Thoracic aorta (tissue), 2 donors: Measurements from ENCODE around the gene HMCN1. TPM values are rescaled to one million over a fixed set of nuclear protein-coding genes. Genes with fewer than 3 reads are reported as not detected.

Experiments
- ATAC-seq: fragments of 150-250 bp; one replicate; pipeline ENCODE4 v1.8.0; 2017; ENCODE audit warnings: low read depth; ENCODE audit not compliant: insufficient number of reproducible peaks, low FRiP score
- DNase-seq: peaks from one replicate; pipeline ENCODE4 v3.0.0-alpha.2; 2020; ENCODE audit warnings: low spot score
- H3K27ac ChIP-seq, 2 donors: fragments of 200-600 bp; sonication (generic); 1 replicate in 1 of 2; 2 replicates in 1 of 2; pipeline ENCODE4 v1.5.1; 2016; ENCODE audit warnings: mild to moderate bottlenecking in 2 of 2, moderate library complexity in 2 of 2
- H3K27me3 ChIP-seq: fragments of 200-600 bp; sonication (generic); replicated peaks from 2 replicates; pipeline ENCODE4 v1.6.0; 2016; ENCODE audit warnings: mild to moderate bottlenecking; ENCODE audit not compliant: insufficient read depth
- H3K36me3 ChIP-seq: fragments of 200-600 bp; sonication (generic); one replicate; pipeline ENCODE4 v1.5.1; 2016
- H3K4me1 ChIP-seq, 2 donors: fragments of 200-600 bp; sonication (generic); 1 replicate in 1 of 2; 2 replicates in 1 of 2; pipeline versions ENCODE4 v1.5.1 to v1.6.0; 2016; ENCODE audit warnings: low read depth in 2 of 2, mild to moderate bottlenecking in 1 of 2; ENCODE audit not compliant: control insufficient read depth in 1 of 2
- H3K4me3 ChIP-seq: fragments of 200-600 bp; sonication (generic); 2 replicates; pipeline ENCODE4 v1.5.1; 2016; ENCODE audit warnings: mild to moderate bottlenecking
- H3K9me3 ChIP-seq: fragments of 200-600 bp; sonication (generic); 2 replicates; pipeline ENCODE4 v1.5.1; 2016
- CTCF ChIP-seq: fragments of 200-600 bp; sonication (generic); IDR thresholded peaks from one replicate; pipeline ENCODE4 v1.5.1; 2019; ENCODE audit warnings: antibody characterized with exemption
- total RNA-seq, 2 donors: library from RNA; depleted of rRNA; stranded (reverse); fragments of >200 nt; gene quantifications; one replicate each; pipeline versions ENCODE4 v1.1.0 to v1.2.3, GENCODE V29; 2016

Gene HMCN1
- total RNA-seq, 2 donors from 2014 or later, result 142 to 191 TPM

GRCh38 chr1:185840880-185841279 is 106.7 kb downstream of the HMCN1 start:
- ATAC-seq (no peak), DNase-seq (no peak)
- Histone ChIP-seq H3K4me3 (no peak overlapping the region), H3K9me3 (no peaks in the 10 kb centered on the region), H3K36me3 (no peaks in the 10 kb centered on the region), H3K27me3 (no peaks in the 10 kb centered on the region), H3K4me1 (peaks cover 14 to 22% of the 10 kb centered on the region in 2 donors), H3K27ac (no peak overlapping the region)
- no peak for TF ChIP-seq CTCF

GRCh38 chr1:185843297-185843869 is 109.2 kb downstream of the HMCN1 start:
- no peak for TF ChIP-seq CTCF
- no peak overlapping the region for H3K4me3 ChIP-seq
- H3K9me3 ChIP-seq, result no peaks in the 10 kb centered on the region
- DNase-seq (no peak), ATAC-seq (no peak)
- H3K36me3 ChIP-seq, result no peaks in the 10 kb centered on the region
- H3K27ac ChIP-seq, result no peak overlapping the region
- no peaks in the 10 kb centered on the region for H3K27me3 ChIP-seq
- peaks cover 26 to 30% of the 10 kb centered on the region in 2 donors for H3K4me1 ChIP-seq

- no peak for TF ChIP-seq CTCF
- Histone ChIP-seq H3K36me3 (no peaks in the 10 kb centered on the region), H3K9me3 (no peaks in the 10 kb centered on the region), H3K27me3 (no peaks in the 10 kb centered on the region), H3K27ac (no peak overlapping the region), H3K4me1 (peaks cover 26 to 31% of the 10 kb centered on the region in 2 donors), H3K4me3 (no peak overlapping the region)
- DNase-seq, result no peak
- ATAC-seq, result no peak
Observed at GRCh38 chr1:185843986-185844385, 109.8 kb downstream of the HMCN1 start.

GRCh38 chr1:185846672-185847444 is 112.7 kb downstream of the HMCN1 start:
- no peaks in the 10 kb centered on the region for H3K9me3 ChIP-seq
- peaks cover 24 to 51% of the 10 kb centered on the region in 2 donors for H3K4me1 ChIP-seq
- no peaks in the 10 kb centered on the region for H3K27me3 ChIP-seq
- no peak for TF ChIP-seq CTCF
- peak overlapping the region in 1 of 2 donors; percentile 28 for H3K27ac ChIP-seq
- DNase-seq (no peak), ATAC-seq (no peak)
- no peaks in the 10 kb centered on the region for H3K36me3 ChIP-seq
- no peak overlapping the region for H3K4me3 ChIP-seq

GRCh38 chr1:185849014-185849413 is 114.8 kb downstream of the HMCN1 start:
- DNase-seq, result no peak
- Histone ChIP-seq H3K36me3 (no peaks in the 10 kb centered on the region), H3K4me1 (peaks cover 19 to 60% of the 10 kb centered on the region in 2 donors)

More at GRCh38 chr1:185849014-185849413, 114.8 kb downstream of the HMCN1 start:
- Histone ChIP-seq H3K27ac (no peak overlapping the region), H3K27me3 (no peaks in the 10 kb centered on the region), H3K4me3 (no peak overlapping the region), H3K9me3 (no peaks in the 10 kb centered on the region)
- no peak for ATAC-seq
- no peak for TF ChIP-seq CTCF
